Vagina (tissue), 2 donors: ENCODE results near the gene GRK3. TPM values are rescaled to one million over a fixed set of nuclear protein-coding genes. Genes with fewer than 3 reads are reported as not detected.

Source experiments
- DNase-seq, 2 donors: peaks; one replicate each; pipeline ENCODE4 v3.0.0-alpha.2; 2017; ENCODE audit errors: extremely low spot score in 2 of 2
- H3K27ac ChIP-seq: fragments of 200-600 bp; sonication (generic); one replicate; pipeline ENCODE4 v1.5.1; 2019
- H3K27me3 ChIP-seq: fragments of 200-600 bp; sonication (generic); one replicate; pipeline ENCODE4 v1.5.1; 2019
- H3K36me3 ChIP-seq, 2 donors: fragments of 200-600 bp; sonication (generic); one replicate each; pipeline ENCODE4 v1.5.1; 2017 to 2019
- H3K4me1 ChIP-seq: fragments of 200-600 bp; sonication (generic); one replicate; pipeline ENCODE4 v1.5.1; 2019
- H3K4me3 ChIP-seq, 2 donors: fragments of 200-600 bp; sonication (generic); 1 replicate in 1 of 2; 2 replicates in 1 of 2; pipeline ENCODE4 v1.5.1; 2016 to 2019
- H3K9me3 ChIP-seq: fragments of 200-600 bp; sonication (generic); one replicate; pipeline ENCODE4 v1.5.1; 2019
- CTCF ChIP-seq, 3 experiments: fragments of 450-650 bp in 2 of 3; fragments of 200-600 bp in 1 of 3; sonication (generic) in 1 of 3; IDR thresholded peaks; one replicate each; pipeline ENCODE4 v1.5.1; 2017 to 2019; ENCODE audit warnings: antibody characterized with exemption in 3 of 3, mild to moderate bottlenecking in 2 of 3, moderate library complexity in 2 of 3
- POLR2A ChIP-seq, 2 donors: fragments of 450-650 bp; IDR thresholded peaks; one replicate each; pipeline ENCODE4 v1.6.1; 2017; ENCODE audit warnings: antibody characterized with exemption in 2 of 2, mild to moderate bottlenecking in 2 of 2, moderate library complexity in 2 of 2
- POLR2AphosphoS5 ChIP-seq, 2 donors: sonication (generic); formaldehyde crosslinking; IDR thresholded peaks; one replicate each; pipeline ENCODE4 v1.9.0; 2017; ENCODE audit warnings: antibody characterized with exemption in 2 of 2, mild to moderate bottlenecking in 2 of 2, low read depth in 1 of 2; ENCODE audit not compliant: insufficient read depth in 1 of 2
- intact Hi-C: fragments of 100-400 bp; cut with DNase I; formaldehyde crosslinking; loops from one replicate; pipeline ENCODE4 v1.15.1; 2023
- small RNA-seq: library from RNA; depleted of rRNA; stranded (forward); fragments of <200 nt; gene quantifications from one replicate; pipeline ENCODE3, GENCODE V24; 2016
- total RNA-seq: library from RNA; depleted of rRNA; stranded (reverse); fragments of >200 nt; gene quantifications from one replicate; pipeline ENCODE4 v1.2.3, GENCODE V29; 2016

Gene GRK3
- total RNA-seq, 1 donor from 2014 or later: 5.6 TPM

DNA sequence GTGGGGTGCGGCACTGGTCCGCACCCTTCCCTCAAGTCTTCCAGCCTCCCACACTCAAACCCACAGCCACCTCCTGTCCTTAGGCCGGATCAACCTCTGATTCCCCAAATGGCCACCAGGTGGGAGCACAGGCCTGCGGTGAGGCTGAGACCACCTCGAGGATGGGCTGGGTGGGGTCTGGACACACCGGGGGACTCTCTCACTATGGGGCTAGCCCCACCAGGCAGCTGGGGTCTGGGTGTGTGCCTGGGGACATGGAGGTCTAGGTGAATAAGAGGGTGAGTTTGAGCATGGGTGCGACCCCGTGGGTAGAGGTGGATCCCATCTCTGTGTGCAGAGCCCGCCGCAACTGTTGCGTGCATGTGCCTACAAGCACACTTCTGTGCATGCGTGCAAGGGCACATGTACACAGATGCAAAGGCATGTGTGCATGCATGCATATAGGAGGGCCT is 210.1 kb downstream of the GRK3 start:
- Histone ChIP-seq H3K27ac (no peak overlapping the region), H3K4me1 (no peaks in the 10 kb centered on the region), H3K4me3 (no peak overlapping the region), H3K9me3 (no peaks in the 10 kb centered on the region), H3K27me3 (no peaks in the 10 kb centered on the region), H3K36me3 (no peaks in the 10 kb centered on the region)
- TF ChIP-seq POLR2AphosphoS5 (IDR thresholded peaks at IDR 0.05; ENCODE audit: insufficient read depth in 1 of 2, low read depth in 1 of 2) (no peak), CTCF (IDR thresholded peaks at IDR 0.05) (no peak), POLR2A (IDR thresholded peaks at IDR 0.05) (no peak)
- DNase-seq: no peak
- intact Hi-C loops: no loop called here

DNA sequence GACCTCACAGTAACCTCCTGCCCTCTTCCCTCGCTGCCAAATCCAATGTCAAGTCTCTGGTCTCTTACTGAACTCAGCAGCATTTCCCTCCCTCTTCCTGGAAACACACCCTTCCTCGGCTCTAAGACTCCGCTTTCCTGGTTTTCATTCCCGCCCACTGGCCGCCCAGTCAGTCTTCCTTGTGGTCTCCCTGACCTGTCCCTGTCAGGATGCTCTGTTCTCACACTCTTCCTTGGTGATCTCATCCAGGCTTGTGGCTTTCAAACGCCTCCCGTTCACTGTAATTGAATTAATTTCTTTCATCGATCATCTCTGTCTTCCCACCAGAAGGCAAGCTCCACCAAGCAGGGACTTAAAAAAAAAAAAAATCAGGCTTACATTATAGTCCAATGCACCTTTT is 211.1 kb downstream of the GRK3 start:
- no peaks in the 10 kb centered on the region for H3K27me3 ChIP-seq
- H3K4me3 ChIP-seq: no peak overlapping the region
- H3K9me3 ChIP-seq: no peaks in the 10 kb centered on the region
- TF ChIP-seq CTCF (IDR thresholded peaks at IDR 0.05) (no peak), POLR2AphosphoS5 (IDR thresholded peaks at IDR 0.05; ENCODE audit: insufficient read depth in 1 of 2, low read depth in 1 of 2) (no peak), POLR2A (IDR thresholded peaks at IDR 0.05) (no peak)
- intact Hi-C loops: no loop called here
- no peaks in the 10 kb centered on the region for H3K36me3 ChIP-seq
- no peak overlapping the region for H3K27ac ChIP-seq
- DNase-seq: no peak
- H3K4me1 ChIP-seq: no peaks in the 10 kb centered on the region

DNA sequence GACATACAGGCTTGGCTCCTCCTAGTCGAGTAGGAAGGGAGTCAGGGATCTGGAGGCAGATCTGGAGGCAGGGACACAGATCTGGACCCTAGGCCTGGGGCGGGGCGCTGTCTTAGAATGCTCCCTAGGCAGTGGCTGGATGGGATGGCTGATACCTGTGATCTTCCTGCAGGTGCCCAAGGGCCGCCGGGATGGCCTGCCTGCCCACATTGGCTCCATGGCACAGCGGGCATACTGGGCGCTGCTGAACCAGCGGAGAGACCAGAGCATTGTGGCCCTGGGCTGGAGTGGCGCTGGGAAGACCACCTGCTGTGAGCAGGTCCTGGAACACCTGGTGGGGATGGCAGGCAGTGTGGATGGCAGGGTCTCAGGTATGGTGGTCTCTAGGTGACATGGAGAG is 212.9 kb downstream of the GRK3 start:
- Histone ChIP-seq H3K4me1 (no peaks in the 10 kb centered on the region), H3K27me3 (no peaks in the 10 kb centered on the region), H3K9me3 (no peaks in the 10 kb centered on the region), H3K4me3 (no peak overlapping the region), H3K27ac (no peak overlapping the region), H3K36me3 (no peaks in the 10 kb centered on the region)
- no peak for DNase-seq
- intact Hi-C loops: no loop called here
- TF ChIP-seq POLR2AphosphoS5 (IDR thresholded peaks at IDR 0.05; ENCODE audit: insufficient read depth in 1 of 2, low read depth in 1 of 2) (no peak), CTCF (IDR thresholded peaks at IDR 0.05) (no peak), POLR2A (IDR thresholded peaks at IDR 0.05) (no peak)

DNA sequence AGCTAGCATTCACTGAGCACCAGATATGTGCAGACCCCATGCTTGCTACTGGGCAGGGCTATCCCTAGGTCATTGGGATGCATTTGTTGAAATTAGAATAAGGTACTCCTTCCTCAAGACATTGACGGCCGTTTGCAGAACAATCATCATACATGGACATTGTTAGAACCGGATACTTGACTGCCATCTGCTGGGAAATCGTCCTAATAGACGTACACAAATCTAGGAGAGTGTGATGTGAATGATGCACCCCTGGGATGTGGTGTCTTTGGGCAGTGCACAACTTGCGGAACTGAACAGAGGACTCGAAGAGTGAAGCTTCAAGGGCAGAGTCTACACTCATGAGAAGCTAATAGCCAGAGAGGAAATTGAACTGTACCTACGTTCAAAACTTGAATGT is 213.4 kb downstream of the GRK3 start:
- Histone ChIP-seq H3K4me1 (no peaks in the 10 kb centered on the region), H3K27me3 (no peaks in the 10 kb centered on the region), H3K36me3 (no peaks in the 10 kb centered on the region), H3K4me3 (no peak overlapping the region), H3K9me3 (no peaks in the 10 kb centered on the region), H3K27ac (no peak overlapping the region)
- no peak for DNase-seq
- TF ChIP-seq CTCF (IDR thresholded peaks at IDR 0.05) (no peak), POLR2A (IDR thresholded peaks at IDR 0.05) (no peak), POLR2AphosphoS5 (IDR thresholded peaks at IDR 0.05; ENCODE audit: insufficient read depth in 1 of 2, low read depth in 1 of 2) (no peak)
- intact Hi-C loops: no loop called here

Small RNAs within 50 kb of the gene (small RNA-seq; reads per million reads assigned to genes)
- gene RNA5SP494: not detected

Other genes with a start within 250 kb of the GRK3 start
- gene MYO18B, start 177.5 kb downstream of the GRK3 start, total RNA-seq: not detected